ENCODE data around the gene NT5C1A. TPM values are rescaled to one million over a fixed set of nuclear protein-coding genes. Genes with fewer than 3 reads are reported as not detected.
A peak's percentile ranks its signal among the peaks of the same experiment; 100 is the strongest.

NT5C1A gene
- total RNA-seq, 1 donor, result not detected

DNA sequence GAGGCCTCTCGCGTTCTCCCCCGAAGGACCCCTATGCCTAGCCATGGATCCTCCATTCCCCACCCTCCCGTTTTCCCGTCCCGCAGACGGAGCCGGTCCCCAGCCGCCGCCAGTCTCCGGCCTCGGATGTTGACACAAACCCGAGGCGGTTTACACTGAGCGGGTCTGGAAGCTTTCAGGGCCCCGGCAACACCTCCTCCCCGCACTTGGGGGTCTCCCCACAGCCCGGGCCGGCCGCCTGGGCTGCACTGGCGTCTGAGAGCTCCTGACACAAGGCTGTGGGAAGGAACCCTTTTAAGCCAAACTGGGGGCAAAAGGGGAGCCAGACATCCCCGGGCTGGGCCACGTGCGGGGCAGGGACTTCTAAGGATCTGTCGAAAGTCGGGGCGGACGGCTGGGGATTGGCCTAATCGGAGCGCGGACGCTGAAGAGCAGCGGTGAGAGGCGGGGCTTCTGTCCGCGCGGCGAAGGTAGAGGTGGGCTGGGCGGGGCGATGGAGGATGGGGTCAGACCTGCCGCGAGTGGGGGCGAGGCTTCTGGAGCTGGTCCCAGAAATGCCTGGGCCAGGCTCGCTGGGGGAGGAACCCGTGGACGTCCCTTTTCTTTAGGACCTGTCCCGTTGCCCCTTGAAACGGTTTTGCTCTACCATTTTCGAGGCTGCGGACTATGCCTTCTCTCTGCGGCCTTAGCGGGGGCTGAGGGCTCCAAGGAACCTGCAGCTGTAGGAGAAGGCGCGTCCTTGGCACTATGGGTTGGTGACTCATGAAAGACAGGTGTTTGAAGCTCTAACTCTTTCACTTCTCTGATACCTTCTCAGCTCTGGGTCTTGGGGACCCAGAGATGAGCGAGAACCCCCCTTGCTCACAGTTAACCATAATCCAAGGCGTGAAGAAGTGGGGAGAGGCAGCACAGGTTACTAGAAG is 20.5 kb upstream of the NT5C1A start:
- Histone ChIP-seq H3K27me3 (ENCODE audit: insufficient read depth, low read length) (peaks cover 82% of the 10 kb centered on the region), H3K4me1 (ENCODE audit: insufficient read depth, low read length) (peaks cover 6% of the 10 kb centered on the region), H3K4me2 (ENCODE audit: insufficient read depth, low read length) (peak overlapping the region; percentile 9)

DNA sequence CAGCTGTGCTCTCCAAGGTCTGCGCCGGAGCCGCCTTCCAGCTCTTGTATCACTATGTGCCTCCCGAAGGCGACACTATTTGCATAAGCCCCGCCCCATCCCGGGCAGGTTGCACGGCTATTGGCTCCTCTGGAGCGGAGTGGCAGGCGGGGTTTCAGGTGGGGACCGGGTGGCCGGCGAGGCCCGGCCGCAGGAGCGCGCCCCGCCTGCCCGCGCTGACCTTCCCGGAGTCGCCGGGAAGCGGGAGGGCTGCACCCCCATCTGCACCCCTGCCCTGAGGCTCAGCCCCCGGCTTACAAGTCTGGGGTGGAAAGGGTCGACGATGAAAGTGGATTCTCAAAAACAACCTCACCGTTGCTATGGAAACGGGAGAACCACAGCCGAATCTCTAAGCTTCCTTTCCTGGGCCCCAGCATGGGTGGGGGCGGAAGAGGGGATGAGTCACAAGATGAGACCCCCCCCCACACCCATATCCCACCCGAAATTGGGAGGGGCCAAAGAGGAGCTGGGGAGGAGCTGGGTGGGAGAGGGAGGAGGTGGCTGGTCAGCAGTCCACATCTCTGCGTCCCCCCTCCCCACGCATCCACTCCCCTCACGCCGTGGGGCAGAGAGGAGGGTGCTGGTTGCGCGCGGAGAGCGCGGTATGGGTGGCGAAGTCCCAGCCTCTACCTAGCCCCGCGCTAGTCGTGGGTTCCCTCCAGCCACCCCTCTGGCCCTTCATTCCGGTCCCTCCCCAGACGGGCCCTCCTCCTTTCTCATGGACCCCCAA is 19.7 kb upstream of the NT5C1A start, which contains the start of gene HPCAL4:
TSS of gene HPCAL4 (minus strand) at position 51 of the 769 bp plus-strand sequence. CDS start 6,830 bp downstream, outside the sequence.
- Histone ChIP-seq H3K36me3 (ENCODE audit: insufficient read depth, low read length) (no peaks in the 10 kb centered on the region), H3K79me2 (ENCODE audit: insufficient read depth, low read length) (no peaks in the 10 kb centered on the region), H3K9me3 (ENCODE audit: low read depth, low read length) (no peaks in the 10 kb centered on the region), H3K4me1 (ENCODE audit: insufficient read depth, low read length) (peaks cover 6% of the 10 kb centered on the region), H3K4me3 (ENCODE audit: insufficient read depth, low read length) (peak within 1 kb of the TSS; percentile 55), H3K4me2 (ENCODE audit: insufficient read depth, low read length) (peak within 1 kb of the TSS; percentile 62), H2AFZ (ENCODE audit: low read length) (no peak within 1 kb of the TSS), H4K20me1 (ENCODE audit: insufficient read depth, low read length) (no peaks in the 10 kb centered on the region), H3K27ac (ENCODE audit: low read depth, low read length) (no peak within 1 kb of the TSS), H3K27me3 (ENCODE audit: insufficient read depth, low read length) (peaks cover 82% of the 10 kb centered on the region)
- peak; percentile 96 for DNase-seq (ENCODE audit: insufficient read length, low spot score, missing footprints)
- TF ChIP-seq, protein P1, sequence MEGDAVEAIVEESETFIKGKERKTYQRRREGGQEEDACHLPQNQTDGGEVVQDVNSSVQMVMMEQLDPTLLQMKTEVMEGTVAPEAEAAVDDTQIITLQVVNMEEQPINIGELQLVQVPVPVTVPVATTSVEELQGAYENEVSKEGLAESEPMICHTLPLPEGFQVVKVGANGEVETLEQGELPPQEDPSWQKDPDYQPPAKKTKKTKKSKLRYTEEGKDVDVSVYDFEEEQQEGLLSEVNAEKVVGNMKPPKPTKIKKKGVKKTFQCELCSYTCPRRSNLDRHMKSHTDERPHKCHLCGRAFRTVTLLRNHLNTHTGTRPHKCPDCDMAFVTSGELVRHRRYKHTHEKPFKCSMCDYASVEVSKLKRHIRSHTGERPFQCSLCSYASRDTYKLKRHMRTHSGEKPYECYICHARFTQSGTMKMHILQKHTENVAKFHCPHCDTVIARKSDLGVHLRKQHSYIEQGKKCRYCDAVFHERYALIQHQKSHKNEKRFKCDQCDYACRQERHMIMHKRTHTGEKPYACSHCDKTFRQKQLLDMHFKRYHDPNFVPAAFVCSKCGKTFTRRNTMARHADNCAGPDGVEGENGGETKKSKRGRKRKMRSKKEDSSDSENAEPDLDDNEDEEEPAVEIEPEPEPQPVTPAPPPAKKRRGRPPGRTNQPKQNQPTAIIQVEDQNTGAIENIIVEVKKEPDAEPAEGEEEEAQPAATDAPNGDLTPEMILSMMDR (IDR thresholded peaks at IDR 0.05; ENCODE audit: extremely low read depth, low read depth, low read length), result no peak

More for the DNA sequence above, 20.5 kb upstream of the NT5C1A start:
- Histone ChIP-seq H2AFZ (ENCODE audit: low read length) (no peak overlapping the region), H3K36me3 (ENCODE audit: insufficient read depth, low read length) (no peaks in the 10 kb centered on the region), H4K20me1 (ENCODE audit: insufficient read depth, low read length) (no peaks in the 10 kb centered on the region), H3K4me3 (ENCODE audit: insufficient read depth, low read length) (no peak overlapping the region), H3K9me3 (ENCODE audit: low read depth, low read length) (no peaks in the 10 kb centered on the region), H3K79me2 (ENCODE audit: insufficient read depth, low read length) (no peaks in the 10 kb centered on the region), H3K27ac (ENCODE audit: low read depth, low read length) (no peak overlapping the region)
- no peak for DNase-seq (ENCODE audit: insufficient read length, low spot score, missing footprints)
- TF ChIP-seq, protein P1 (IDR thresholded peaks at IDR 0.05; ENCODE audit: extremely low read depth, low read depth, low read length), result no peak

DNA sequence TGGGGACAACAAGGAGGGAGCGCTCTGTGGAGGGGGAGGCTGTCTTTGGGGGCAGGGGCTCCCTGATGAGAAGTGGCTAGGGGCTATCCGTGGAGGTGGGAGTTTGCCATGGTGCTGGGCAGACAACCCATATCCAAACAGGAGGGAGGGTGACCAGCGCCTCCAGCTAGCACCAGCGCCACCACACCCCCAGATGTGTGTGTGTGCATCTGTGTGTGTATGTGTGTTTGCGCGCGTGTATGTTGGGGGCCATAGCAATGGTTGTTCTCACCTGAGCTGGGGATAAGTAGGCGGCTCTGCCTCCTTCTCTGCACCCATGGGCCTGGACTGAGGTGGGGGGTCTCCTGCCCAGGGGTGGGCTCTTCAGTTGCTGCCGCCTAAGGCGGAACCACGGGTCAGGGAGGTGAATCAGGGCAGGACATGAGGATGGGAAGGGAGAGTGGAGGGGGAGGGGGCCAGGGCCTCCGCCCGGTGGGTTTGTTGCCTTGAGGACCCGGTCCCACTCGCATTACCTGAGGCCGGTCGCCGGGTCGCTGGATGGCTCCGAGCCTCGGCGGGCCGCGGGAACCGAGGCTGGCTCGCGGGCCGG is 19.0 kb upstream of the NT5C1A start:
- H4K20me1 ChIP-seq (ENCODE audit: insufficient read depth, low read length), result no peaks in the 10 kb centered on the region
- H3K4me3 ChIP-seq (ENCODE audit: insufficient read depth, low read length), result no peak overlapping the region
- H3K27me3 ChIP-seq (ENCODE audit: insufficient read depth, low read length), result peaks cover 80% of the 10 kb centered on the region
- TF ChIP-seq, protein P1 (IDR thresholded peaks at IDR 0.05; ENCODE audit: extremely low read depth, low read depth, low read length), result no peak
- peaks cover 6% of the 10 kb centered on the region for H3K4me1 ChIP-seq (ENCODE audit: insufficient read depth, low read length)
- H3K27ac ChIP-seq (ENCODE audit: low read depth, low read length), result no peak overlapping the region
- H3K9me3 ChIP-seq (ENCODE audit: low read depth, low read length), result no peaks in the 10 kb centered on the region
- H3K36me3 ChIP-seq (ENCODE audit: insufficient read depth, low read length), result no peaks in the 10 kb centered on the region
- no peak for DNase-seq (ENCODE audit: insufficient read length, low spot score, missing footprints)
- peak overlapping the region; percentile 62 for H3K4me2 ChIP-seq (ENCODE audit: insufficient read depth, low read length)
- no peak overlapping the region for H2AFZ ChIP-seq (ENCODE audit: low read length)
- H3K79me2 ChIP-seq (ENCODE audit: insufficient read depth, low read length), result no peaks in the 10 kb centered on the region

Measured in osteoblast (primary cell).